Prostate gland (tissue), 2 donors: ENCODE measurements around the gene ZBTB26.

Experiments used
- CTCF ChIP-seq, 4 experiments: fragments of 200-600 bp in 2 of 4; fragments of 450-650 bp in 2 of 4; sonication (generic) in 2 of 4; IDR thresholded peaks; 1 replicate in 3 of 4; 2 replicates in 1 of 4; pipeline ENCODE4 v1.5.1; 2016 to 2019; ENCODE audit warnings: antibody characterized with exemption in 4 of 4, mild to moderate bottlenecking in 2 of 4, moderate library complexity in 2 of 4
- POLR2A ChIP-seq: fragments of 450-650 bp; IDR thresholded peaks from one replicate; pipeline ENCODE4 v1.6.1; 2016; ENCODE audit warnings: antibody characterized with exemption, mild to moderate bottlenecking

- TF ChIP-seq CTCF (IDR thresholded peaks at IDR 0.05) (no peak), POLR2A (no peak)
Observed at GRCh38 chr9:122900791-122901190, 30.5 kb downstream of the ZBTB26 start.
